HL-60 (cell line): Measurements from ENCODE around the gene CSAD.

Experiments
- GABPA ChIP-seq: IDR thresholded peaks from 2 replicates; pipeline ENCODE4 v1.6.1; 2012; ENCODE audit warnings: low read depth
- POLR2AphosphoS5 ChIP-seq: IDR thresholded peaks from 2 replicates; pipeline ENCODE4 v1.6.1; 2012; ENCODE audit warnings: low read depth
- SPI1 ChIP-seq: IDR thresholded peaks from 2 replicates; pipeline ENCODE4 v1.6.1; 2012; ENCODE audit warnings: low read depth, mild to moderate bottlenecking, borderline replicate concordance
- TF ChIP-seq, protein P1 (sequence below): IDR thresholded peaks from one replicate; pipeline ENCODE4 v1.5.1; 2011; ENCODE audit warnings: low read length, control low read depth, inconsistent platforms; ENCODE audit not compliant: insufficient read depth
- TF ChIP-seq, protein P2 (sequence below): IDR thresholded peaks from 2 replicates; pipeline ENCODE4 v1.6.1; 2012; ENCODE audit warnings: low read depth; ENCODE audit not compliant: insufficient replicate concordance

DNA sequence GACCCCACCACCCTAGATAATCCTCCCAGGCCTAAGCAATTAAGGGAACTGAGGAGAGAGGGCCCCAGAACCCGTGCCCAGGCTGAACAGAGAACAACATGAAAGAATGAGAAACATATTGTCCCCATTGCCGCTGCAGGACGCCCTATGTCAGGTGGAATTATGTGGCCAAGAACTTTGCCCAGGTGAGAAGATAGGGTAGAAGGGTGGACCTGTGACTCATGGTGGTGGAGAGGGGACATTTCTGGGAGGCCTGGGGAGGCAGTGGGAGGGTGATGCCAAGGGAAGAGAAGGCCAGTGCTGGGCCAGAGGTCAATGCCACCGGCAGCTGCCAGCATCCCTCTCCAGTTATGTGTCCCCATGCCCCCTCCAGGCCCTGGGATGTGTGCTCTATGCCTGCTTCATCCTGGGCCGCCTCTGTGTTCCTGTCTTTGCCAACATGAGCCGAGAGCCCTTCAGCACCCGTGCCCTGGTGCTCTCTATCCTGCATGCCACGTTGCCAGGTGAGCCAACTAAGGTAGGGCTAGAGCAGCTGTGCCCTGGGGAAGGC lies 61.9 kb downstream of the CSAD start:
- TF ChIP-seq, protein P1, sequence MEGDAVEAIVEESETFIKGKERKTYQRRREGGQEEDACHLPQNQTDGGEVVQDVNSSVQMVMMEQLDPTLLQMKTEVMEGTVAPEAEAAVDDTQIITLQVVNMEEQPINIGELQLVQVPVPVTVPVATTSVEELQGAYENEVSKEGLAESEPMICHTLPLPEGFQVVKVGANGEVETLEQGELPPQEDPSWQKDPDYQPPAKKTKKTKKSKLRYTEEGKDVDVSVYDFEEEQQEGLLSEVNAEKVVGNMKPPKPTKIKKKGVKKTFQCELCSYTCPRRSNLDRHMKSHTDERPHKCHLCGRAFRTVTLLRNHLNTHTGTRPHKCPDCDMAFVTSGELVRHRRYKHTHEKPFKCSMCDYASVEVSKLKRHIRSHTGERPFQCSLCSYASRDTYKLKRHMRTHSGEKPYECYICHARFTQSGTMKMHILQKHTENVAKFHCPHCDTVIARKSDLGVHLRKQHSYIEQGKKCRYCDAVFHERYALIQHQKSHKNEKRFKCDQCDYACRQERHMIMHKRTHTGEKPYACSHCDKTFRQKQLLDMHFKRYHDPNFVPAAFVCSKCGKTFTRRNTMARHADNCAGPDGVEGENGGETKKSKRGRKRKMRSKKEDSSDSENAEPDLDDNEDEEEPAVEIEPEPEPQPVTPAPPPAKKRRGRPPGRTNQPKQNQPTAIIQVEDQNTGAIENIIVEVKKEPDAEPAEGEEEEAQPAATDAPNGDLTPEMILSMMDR: no peak
- TF ChIP-seq POLR2AphosphoS5 (no peak), SPI1 (no peak), GABPA (no peak)
- TF ChIP-seq, protein P2, sequence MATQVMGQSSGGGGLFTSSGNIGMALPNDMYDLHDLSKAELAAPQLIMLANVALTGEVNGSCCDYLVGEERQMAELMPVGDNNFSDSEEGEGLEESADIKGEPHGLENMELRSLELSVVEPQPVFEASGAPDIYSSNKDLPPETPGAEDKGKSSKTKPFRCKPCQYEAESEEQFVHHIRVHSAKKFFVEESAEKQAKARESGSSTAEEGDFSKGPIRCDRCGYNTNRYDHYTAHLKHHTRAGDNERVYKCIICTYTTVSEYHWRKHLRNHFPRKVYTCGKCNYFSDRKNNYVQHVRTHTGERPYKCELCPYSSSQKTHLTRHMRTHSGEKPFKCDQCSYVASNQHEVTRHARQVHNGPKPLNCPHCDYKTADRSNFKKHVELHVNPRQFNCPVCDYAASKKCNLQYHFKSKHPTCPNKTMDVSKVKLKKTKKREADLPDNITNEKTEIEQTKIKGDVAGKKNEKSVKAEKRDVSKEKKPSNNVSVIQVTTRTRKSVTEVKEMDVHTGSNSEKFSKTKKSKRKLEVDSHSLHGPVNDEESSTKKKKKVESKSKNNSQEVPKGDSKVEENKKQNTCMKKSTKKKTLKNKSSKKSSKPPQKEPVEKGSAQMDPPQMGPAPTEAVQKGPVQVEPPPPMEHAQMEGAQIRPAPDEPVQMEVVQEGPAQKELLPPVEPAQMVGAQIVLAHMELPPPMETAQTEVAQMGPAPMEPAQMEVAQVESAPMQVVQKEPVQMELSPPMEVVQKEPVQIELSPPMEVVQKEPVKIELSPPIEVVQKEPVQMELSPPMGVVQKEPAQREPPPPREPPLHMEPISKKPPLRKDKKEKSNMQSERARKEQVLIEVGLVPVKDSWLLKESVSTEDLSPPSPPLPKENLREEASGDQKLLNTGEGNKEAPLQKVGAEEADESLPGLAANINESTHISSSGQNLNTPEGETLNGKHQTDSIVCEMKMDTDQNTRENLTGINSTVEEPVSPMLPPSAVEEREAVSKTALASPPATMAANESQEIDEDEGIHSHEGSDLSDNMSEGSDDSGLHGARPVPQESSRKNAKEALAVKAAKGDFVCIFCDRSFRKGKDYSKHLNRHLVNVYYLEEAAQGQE: no peak
